Gastroesophageal sphincter (tissue), 3 donors: ENCODE results near the gene SLC1A4.
A peak's percentile ranks its signal among the peaks of the same experiment; 100 is the strongest.

Experiments used
- EP300 ChIP-seq: sonication (generic); formaldehyde crosslinking; IDR thresholded peaks from one replicate; pipeline ENCODE4 v1.6.1; 2017; ENCODE audit warnings: antibody characterized with exemption, mild to moderate bottlenecking
- TF ChIP-seq, protein P1 (sequence below), 4 experiments: fragments of 200-600 bp in 2 of 4; fragments of 450-650 bp in 2 of 4; sonication (generic) in 1 of 4; IDR thresholded peaks; one replicate each; pipeline ENCODE4 v1.5.1; 2017 to 2019; ENCODE audit warnings: antibody characterized with exemption in 4 of 4, mild to moderate bottlenecking in 2 of 4, moderate library complexity in 2 of 4

DNA sequence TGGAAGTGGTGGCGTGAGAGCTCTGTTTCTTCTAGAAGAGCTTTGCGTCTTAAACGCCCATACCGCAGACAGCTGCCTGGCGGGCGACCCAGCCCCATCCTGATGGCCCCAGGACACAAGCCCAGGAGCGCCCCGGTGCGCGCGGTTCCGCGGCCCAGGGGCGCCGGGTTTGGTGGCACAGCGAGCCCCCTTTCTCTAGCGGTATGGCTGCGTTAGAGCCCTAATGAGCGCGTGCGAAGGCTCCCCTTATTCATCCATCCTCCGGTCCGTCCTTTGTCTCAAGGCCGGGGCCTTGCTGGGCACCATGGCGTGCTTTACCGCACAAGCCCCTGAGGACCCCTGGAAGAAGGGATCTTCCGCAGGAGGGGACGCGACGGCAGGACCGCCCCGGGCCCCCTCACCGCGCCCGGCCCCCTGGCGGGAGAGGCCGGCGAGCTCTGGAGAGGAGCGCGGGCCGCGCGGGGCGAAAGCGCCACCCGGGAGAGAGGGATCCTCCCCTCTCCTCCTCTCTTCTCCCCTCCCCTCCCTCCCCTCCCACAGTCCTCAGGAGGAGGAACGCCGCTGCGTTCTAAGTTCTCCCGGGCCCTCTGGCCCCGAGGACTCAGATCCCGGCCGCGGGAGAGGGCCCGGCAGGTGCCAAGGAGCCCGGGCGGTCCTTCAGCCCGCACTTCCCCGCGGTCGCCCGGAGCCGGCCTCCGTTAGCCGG, 626 bp upstream of the SLC1A4 start:
- TF ChIP-seq, protein P1, sequence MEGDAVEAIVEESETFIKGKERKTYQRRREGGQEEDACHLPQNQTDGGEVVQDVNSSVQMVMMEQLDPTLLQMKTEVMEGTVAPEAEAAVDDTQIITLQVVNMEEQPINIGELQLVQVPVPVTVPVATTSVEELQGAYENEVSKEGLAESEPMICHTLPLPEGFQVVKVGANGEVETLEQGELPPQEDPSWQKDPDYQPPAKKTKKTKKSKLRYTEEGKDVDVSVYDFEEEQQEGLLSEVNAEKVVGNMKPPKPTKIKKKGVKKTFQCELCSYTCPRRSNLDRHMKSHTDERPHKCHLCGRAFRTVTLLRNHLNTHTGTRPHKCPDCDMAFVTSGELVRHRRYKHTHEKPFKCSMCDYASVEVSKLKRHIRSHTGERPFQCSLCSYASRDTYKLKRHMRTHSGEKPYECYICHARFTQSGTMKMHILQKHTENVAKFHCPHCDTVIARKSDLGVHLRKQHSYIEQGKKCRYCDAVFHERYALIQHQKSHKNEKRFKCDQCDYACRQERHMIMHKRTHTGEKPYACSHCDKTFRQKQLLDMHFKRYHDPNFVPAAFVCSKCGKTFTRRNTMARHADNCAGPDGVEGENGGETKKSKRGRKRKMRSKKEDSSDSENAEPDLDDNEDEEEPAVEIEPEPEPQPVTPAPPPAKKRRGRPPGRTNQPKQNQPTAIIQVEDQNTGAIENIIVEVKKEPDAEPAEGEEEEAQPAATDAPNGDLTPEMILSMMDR (IDR thresholded peaks at IDR 0.05), result peak; percentile 22 to 73 (median 60)
- TF ChIP-seq EP300, result no peak
